Activated CD4-positive, alpha-beta T cell treated with anti-CD3 and anti-CD28 coated beads for 24 hours (primary cell): Measurements from ENCODE around the gene HDHD5.

Experiments
- DNase-seq, 2 donors: peaks; one replicate each; pipeline ENCODE4 v3.0.0-alpha.2; 2020; ENCODE audit warnings: low read depth in 2 of 2

The HDHD5 gene

DNA sequence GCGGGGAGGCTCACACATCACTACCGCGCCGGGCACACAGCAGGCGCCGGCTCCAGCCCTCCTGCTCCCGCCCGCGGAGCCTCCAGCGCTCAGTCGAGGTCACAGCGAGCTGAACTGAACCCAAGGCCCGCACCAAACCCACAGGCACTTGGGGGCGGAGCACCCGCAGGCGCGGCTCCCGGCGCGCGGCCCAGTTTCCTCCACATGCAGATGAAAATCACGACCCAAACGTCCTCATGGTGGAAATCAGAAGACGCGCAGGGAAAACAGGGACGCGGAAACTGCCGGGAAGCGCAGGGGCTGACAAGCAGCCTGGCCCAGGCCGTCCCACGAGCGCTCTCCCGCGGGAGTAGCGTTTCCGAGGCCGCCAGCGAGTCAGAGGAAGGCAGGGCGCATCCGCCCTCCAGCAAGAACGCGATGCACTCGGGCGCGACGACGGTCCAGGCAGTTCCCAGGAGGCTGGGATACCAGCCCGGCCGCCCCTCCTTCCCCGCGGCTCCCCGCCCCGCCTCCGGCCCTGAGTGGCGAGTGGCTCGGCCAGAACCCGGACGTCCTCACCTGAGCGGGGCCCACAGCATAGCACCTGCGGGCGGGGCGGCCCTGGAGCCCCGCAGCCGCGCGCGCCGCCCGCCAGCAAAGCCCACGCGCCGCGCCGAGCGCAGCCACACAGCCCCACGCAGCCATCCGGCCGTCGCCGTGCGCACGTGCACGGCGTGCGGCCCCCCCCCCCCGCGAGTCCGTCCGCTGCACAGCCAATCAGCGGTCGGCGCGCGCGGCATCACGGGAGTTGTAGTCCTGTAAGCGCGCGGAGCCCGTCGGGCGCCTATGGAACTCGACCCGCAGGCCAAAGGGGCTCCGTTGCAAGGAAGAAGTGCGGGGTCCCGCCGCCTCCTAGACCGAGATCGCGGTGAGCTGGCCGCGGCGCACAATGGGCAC, at the start of gene HDHD5:
HDHD5 (minus strand) TSS at position 710 of the 936 bp plus-strand sequence; CDS start at position 684, 26 bp downstream.
- DNase-seq: peak; percentile 87 to 88

DNA sequence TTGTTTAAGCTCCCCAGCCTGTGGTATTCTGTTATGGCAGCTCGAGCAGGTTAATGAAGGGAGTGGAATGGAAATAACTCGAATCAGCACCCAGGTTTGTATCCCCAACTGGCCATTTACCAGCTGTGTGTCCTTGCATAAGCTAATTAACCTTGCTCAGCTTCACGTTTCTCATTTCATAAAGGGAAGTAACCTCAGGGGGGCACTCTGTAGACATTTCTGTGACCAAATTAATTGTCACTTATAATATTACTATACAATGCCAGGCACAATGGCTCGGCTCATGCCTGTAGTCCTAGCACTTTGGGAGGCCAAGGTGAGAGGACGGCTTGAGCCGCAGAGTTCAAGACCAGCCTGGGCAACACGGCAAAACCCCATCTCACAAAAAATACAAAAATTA, 46.4 kb upstream of the HDHD5 start:
- no peak for DNase-seq

DNA sequence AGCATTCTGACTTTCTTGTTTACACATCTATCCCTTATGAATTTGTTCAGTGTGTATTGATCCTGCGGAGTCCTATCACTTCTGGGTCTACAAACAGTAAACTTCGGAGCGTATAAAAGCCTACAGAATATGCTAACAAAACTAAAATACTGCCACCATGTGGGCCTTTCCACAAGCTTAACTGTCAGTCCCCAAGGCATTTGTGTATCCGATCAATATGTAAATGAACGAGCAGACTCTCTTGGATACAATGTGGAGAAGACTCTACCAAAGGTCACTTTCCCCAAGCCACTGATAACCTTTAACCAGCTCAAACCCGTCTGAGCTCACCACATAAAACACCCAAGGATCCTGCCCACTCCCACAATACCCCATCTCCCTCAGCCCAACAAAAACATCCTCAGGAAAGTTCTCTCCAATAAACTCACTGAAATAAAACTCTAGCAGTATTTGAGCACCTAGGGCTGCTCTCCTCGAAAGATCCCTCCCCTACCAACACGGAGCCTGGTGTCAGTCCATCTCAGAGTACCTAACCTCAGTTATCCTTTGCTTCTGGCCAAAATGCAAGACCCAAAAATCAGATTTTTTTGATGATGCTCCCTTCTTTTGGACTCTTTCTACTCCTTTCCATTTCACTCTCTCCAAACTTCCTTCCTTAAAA, 42.3 kb upstream of the HDHD5 start:
- DNase-seq: no peak

DNA sequence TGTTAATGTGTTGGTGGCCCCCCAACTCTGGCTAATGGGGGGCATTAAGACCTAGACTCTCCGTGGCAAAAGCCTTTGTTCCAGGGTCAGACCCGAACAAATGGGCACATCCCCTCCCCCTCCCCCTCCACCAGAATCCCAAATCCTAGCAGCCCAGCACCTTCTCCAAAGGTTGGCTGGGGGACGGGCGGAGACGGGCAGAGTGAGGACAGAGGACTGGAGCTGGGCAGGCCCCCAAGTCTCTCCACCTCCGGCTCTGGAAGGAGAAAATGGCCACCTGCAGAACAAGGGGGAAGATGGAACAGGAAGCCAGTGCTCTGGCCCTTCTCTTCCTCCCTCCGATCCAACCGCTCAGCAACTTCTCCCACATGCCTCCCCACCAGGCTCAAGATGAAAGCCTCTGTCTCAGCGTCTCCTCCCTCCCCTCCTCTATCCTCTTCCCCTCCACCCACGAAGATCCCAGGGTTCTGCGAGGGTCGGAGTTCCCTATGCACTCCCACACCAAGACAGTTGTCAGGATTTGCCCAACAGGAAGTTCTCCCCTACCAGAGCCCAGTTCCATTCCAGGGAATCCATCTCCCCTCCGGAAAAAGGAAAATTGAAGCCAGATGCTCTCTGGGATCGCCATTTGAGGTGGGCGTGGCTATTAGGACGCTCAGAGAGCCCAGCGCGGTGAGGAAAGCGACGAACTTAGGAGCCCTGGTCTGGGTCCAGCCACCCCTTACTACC, 40.1 kb upstream of the HDHD5 start:
- no peak for DNase-seq

DNA sequence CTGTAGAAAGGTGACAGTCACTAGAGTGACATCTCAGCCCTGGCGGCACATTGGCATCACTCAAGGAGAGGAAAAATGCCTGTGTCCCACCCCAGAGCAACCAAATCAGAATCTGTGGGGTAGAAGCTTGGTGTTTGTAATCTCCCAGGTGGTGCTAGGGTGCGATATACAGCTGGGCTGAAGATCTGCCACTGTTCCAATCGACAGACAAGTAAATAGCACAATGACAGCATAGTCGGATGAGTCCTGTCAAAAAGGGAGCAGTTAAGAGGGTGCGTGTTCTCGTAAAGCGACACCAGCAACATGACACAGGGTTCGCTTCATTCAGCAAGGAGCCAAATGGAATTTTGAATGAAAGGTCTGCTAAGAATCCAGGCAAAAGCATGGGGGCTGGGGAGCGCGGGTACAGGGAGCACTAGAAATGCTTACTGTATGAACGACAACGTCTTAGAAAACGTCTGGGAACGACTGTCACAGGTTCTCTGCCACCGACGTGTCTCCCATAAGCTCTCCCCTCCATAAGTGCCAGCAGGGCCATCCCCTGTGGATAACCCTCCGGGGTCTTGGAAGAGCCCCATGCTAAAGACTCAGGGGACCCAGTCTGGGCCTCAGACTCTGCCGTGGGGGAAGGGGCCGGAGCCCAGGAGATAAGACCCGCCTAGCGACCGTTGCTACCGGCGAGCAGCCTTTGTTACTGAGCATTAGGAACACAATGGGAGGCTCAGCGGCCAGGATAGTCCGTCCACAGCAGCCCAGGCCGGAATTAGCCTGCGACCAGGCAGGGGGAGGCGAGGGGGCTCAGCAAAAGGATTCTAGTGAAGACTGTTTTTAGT, 39.3 kb upstream of the HDHD5 start:
- no peak for DNase-seq

DNA sequence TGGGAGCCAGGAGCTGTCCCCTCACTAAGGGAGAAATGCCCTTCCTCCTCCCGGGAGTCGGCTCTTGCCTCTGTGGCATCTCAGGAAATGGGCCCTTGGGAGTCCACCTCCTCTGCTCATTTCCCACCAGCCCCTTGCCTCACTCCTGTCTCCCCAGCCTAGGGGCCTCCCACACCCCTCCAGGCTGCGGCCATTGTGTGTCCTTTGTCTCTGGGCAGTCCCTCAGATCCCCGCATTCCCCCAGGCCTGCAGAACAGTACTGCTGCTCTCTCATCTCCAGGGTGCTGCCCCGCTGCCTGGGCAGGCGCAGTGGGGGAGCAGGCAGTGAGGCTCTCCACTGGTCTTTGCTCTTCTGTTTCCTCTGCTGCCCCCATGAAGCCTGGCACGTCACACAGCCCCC, 35.1 kb upstream of the HDHD5 start:
- no peak for DNase-seq

DNA sequence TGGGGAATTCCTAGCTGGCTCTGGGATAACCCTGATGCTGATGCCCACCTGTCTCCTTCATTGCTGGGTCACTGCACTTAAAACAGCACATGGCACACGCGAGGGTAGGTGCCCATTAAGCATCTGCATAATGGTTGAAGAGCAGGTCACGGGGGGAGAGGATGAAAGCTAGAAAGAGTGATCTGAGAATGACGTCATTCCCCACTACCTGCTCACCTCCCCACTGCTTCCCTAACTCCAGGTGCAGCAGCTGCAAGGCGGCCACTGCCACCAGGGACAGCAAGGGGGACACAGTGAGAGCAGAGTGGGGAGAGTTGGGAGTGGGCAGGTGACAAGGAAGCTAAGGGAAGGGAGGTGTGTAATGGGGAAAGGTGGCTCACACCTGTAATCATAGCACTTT, 33.1 kb upstream of the HDHD5 start:
- DNase-seq: no peak

DNA sequence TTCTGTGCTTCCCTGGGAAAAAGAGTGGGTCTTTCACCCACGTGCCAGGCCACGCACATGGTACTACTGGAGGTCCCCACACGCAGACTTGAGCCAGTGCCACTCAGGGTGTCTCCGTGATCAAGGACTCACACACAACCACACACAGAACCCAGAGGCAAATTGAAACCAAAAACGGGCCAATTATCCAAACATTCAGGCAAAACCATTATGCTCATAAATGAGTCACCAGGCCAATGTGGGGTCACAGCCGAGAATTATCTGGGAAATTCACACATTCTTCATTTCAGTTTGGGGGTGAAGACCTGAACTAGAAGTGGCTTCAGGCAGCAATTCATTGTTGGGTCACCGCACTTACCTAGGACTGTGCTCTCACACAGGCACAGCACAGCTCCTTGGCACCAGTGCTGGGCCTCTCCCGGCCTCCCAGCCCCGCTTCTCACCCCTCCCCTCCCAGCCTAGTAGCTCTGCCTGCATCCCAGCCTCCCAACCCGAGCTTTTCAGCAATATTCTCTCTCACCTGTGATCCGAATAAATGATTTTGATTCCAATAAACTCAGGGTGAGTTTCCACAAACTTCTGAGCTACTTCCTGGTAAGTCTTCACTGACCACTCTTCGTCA, 32.2 kb upstream of the HDHD5 start:
- no peak for DNase-seq

DNA sequence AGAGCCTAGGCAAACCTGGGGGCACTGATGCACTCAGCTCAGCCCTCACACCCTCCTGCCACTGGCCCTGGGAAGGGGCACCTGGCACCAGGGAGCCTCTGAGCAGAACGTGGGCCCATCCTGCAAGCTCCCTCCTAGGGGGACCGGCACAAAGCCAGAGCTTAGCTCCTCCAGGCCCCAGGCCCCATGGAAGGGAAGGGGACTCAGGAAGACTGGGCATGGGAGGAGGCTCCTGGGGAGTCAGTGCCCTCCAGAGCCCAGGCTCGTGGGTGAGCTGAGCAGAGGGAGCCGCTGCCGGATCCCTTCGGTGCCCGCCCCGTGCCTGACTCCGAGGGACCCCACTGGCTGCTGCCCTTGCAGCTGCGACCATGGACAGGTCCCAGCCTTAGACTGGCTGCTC, 31.6 kb upstream of the HDHD5 start:
- DNase-seq: no peak

DNA sequence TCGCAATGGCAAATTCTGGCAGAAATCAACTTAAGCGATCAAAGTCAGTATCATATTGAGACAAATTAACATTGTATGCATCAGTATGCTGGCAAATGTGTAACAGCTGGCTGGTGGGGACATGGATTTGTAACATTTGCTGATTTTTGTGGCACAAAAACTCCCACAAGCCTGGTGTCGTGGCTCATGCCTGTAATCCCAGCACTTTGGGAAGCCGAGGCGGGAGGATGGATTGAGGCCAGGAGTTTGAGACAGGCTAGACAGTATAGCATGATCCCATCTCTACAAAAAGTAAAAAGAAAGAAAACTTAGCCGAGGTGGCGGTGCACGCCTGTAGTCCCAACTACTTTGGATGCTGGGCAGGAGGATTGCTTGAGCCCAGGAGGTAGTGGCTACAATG, 17.6 kb upstream of the HDHD5 start:
- DNase-seq: no peak

DNA sequence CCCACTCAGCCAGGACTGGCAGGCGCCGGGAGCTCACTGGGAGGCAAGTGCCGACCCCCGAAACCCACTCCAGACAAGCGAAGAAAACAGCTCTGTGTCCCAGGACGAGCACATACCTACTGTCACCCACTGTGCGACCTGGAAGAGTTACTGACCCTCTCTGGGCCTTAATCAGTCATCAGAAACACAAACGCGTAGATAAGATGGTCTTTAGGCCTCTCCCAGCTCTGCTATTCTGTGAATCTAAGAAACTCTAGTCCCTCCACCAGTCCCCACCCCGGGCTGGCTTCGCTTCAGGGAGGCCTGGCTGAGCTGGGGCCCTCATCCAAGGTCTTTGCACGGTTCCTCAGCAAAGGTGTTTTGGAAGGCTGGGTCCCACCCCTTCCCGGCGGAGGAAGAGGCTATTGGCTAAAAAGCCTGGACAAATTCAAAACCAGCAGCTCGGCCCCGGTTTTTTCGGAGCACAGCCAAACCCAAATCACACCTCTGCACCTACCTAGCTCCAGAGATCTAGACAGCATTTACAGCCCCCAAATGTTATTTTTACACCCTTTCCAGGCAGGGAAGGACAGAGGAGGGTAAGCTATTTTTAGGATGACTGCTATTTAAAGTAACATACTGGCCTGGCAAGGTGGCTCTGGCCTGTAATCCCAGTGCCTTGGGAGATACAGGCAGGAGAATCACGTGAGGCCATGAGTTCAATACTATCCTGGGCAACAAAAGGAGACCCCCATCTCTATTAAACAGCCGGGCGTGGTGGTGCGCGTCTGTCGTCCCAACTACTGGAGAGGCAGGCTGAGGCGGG, 13.2 kb upstream of the HDHD5 start:
- no peak for DNase-seq

DNA sequence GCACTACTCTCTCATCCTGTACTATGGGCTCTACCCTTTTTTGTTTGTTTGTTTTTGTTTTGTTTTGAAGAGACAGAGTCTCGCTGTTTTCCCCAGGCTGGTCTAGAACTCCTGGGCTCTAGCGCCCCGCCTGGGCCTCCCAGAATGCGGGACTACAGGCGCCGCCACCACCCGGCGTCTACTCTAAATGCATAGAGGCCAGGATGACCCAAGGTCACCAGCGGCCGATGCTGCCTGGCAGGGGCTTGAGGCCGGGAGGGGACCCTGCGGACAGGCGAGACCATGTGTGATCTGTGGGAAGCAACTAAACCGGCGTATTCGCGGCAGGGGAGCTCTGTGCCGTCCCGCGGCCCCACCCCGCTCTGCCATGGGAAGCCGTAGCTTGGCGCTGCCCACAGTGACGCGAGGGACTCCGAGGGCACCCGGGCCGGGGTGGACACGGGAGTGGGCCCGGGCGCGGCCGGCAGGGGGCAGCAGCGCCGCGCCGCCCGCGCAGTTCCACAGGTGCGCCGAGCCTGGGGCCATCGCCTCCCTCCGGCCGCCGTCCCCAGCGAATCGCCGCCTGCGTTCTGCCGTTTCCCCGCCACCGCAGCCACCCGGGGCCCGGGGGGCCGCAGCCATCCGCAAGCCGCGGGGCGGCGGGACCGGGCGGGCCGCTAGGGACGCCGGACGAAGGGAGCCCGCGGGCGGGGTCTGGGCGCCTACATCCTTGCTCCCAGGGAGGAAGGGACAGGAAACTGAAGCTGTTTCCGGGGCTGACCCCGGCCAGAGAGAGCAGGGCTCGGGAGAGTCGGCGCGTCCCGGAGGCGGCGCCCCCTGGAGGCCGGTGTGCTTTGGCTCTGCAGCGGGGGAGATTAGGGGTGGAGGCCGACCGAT, 12.3 kb upstream of the HDHD5 start:
- peak; percentile 75 to 80 for DNase-seq

DNA sequence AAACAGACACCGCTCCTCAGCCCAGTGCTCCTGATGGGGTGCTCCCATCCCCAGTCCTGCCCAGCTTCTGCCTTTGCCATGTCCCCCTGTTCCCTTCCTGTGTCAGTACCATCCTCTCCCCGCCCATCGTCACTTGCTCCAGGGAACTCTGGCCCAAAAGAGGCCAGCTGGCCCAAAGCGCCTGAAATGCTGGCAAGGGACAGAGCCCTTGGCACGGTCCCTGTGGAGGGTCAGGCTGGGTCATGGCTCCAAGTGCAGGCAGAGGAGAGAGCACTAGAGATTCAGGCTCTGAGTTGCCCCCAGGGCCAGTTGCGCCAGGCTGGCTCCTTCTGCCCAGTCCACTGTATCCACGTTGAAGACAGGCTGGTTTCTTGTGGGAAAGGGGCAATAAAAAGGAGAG, 8.4 kb upstream of the HDHD5 start:
- no peak for DNase-seq

DNA sequence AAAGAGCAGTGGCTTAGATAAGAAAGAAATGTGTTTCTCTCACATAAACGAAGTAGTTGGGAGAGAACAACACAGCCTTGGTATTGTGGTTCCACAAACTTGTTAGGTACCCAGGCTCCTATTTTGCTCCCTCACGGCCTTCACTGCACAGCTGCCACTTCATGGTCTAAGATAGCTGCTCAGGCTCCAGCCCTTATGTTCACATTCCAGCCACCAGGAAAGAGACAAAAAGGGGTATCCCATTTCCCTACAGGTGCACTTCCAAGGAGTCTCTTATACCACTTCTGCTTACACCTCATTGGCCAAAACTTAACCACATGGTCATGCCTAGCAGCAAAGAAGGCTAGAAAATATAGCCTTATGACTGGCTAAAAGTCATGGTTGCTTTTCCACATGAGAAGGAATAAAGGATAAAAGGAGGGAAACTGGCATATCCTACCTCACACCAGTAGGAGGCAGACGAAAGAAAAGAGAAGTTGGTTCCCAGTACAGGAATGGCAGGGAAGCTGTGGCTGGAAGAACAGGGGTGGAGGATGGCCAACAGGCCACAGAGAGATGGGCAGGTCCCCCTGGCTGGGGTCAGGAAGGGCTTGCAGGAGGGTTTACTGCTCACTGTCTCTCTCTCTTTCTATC, 5.4 kb upstream of the HDHD5 start:
- DNase-seq: no peak

DNA sequence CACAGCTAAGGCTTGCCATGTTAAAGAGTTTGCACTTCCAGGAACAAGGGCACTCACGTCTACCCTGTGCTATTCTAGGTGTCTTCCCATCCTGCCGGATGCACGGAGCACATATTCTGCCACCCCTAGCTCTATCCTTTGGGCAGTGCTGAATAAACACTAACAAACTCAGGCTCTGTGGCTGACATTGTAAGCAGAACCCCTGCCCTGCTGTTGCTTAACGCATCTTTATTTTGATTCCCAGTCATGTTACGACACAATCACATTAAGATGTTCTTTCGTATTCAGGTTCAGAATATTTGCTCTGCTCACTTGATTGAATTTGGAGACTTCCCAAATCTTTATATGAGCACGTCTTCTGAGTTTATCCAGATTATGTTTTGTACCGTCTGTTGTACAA, 3.7 kb upstream of the HDHD5 start:
- DNase-seq: no peak

DNA sequence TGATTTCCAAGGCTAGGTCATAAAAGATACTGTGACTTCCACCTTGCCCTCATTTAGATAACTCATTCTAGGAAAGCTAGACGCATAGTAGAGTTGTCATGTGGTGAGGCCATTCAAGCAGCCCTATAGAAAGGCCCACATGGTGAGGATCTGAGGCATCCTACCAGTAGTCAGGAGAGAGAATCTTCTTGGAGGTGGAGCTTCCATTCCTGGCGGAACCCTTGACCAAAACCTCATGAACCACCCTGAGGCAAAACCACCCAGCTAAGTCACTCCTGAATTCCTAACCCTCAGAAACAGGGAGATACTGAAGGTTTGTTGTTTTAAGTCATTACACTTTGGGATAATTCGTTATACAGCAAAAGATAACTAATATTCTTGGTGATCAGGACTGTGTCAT, 2.9 kb upstream of the HDHD5 start:
- no peak for DNase-seq

DNA sequence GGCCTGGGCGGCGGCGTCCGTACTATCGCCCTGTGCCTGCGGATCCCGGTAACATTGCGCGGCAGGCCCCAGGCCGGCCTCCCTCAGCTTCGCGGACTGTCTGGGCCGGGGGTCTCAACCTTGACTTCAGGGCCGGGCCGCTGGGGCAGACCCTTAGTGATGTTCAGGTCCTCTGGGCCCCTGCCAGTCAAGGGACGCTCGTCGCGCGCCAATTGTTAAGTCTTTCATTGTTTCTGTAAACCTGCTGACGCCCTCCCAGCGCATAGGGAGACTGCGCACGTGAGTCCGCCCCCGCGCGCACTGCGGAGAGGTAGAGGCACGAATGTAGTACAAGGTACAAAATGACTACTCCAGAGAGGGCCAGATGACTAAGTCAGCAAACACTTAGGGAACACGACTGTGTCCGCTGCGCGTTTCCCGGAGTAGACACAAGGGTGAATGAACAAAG, 451 bp upstream of the HDHD5 start:
- DNase-seq: peak; percentile 40 to 67

DNA sequence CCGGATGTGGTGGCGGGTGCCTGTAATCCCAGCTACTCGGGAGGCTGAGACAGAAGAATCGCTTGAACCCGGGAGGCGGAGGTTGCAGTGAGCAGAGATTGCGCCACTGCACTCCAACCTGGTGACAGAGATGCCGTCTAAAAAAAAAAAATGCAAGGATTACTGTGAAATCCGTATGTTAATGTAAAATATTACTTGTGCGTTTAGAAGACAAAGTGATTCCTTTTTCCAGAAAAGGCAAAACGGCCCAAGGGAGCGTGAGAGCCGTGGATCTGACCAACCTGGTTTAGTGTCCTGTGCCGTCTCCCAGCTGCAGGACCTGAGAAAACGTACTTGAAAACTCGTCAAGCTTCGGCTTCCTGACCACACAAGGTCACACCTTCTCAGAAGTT, 905 bp downstream of the HDHD5 start:
- DNase-seq: no peak

DNA sequence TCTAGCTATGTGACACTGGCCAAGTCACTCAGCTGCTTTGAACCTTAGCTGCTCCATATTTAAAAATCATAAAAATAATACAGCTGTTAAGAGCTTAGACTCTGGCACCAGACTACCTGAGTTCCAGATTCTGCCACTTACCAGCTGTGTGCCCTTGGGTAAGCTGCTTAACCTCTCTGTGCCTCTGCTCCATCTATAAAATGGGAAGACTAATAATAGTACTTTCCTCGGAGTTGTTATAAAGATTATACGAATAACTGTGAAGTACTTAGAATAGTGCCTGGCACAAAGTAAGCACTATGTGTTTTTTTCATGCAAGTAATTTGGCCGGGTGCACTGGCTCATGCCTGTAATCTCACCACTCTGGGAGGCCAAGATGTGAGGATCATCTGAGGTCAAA, 1.4 kb downstream of the HDHD5 start:
- no peak for DNase-seq
